Stimulated activated CD4-positive, alpha-beta T cell treated with anti-CD3 and anti-CD28 coated beads, Interleukin-2, amount 100 ng/mL, for 48 hours (primary cell): ENCODE results near the gene UCP3.
"Not testable (repeated sequence)": the region's sequence is repeated elsewhere in the genome, so short reads cannot be mapped to it uniquely, and the experiment has no call there.

Experiments used
- DNase-seq, 2 donors: peaks; one replicate each; pipeline ENCODE4 v3.0.0-alpha.2; 2020

Gene UCP3

GRCh38 chr11:73999581-74000306 lies 9.1 kb downstream of the UCP3 start:
- no peak for DNase-seq

GRCh38 chr11:73998846-73999575 lies 9.9 kb downstream of the UCP3 start:
- no peak for DNase-seq

- DNase-seq = no peak
Measured at GRCh38 chr11:73997120-73997770, 11.6 kb downstream of the UCP3 start.

- DNase-seq = no peak
Measured at GRCh38 chr11:73996161-73996747, 12.6 kb downstream of the UCP3 start.

GRCh38 chr11:73995731-73996130 lies 13.2 kb downstream of the UCP3 start:
- DNase-seq = no peak

- no peak for DNase-seq
Measured at GRCh38 chr11:73995247-73995646, 13.6 kb downstream of the UCP3 start.

- no peak for DNase-seq
Measured at GRCh38 chr11:73991471-73992006, 17.3 kb downstream of the UCP3 start.

GRCh38 chr11:73990730-73991129 lies 18.2 kb downstream of the UCP3 start:
- DNase-seq = no peak

GRCh38 chr11:73989156-73989555 lies 19.7 kb downstream of the UCP3 start:
- no peak for DNase-seq

GRCh38 chr11:73988227-73988626 lies 20.7 kb downstream of the UCP3 start:
- DNase-seq = no peak

- not testable (repeated sequence) for DNase-seq
Measured at GRCh38 chr11:73985661-73986060, 23.2 kb downstream of the UCP3 start.

- no peak for DNase-seq
Measured at GRCh38 chr11:73983741-73984538, 24.9 kb downstream of the UCP3 start.

GRCh38 chr11:73982990-73983740 lies 25.7 kb downstream of the UCP3 start:
- DNase-seq = peak; percentile 87 to 89

- peak; percentile 81 to 87 for DNase-seq
Measured at GRCh38 chr11:73982595-73982989, 26.3 kb downstream of the UCP3 start, which contains the start of gene UCP2. Gene UCP2, minus strand, starts transcription at chr11:73982843. Its CDS starts 4,465 bp downstream, at chr11:73978378.

GRCh38 chr11:73981051-73981805 lies 27.7 kb downstream of the UCP3 start:
- DNase-seq = no peak

GRCh38 chr11:73980001-73980961 lies 28.6 kb downstream of the UCP3 start:
- no peak for DNase-seq

GRCh38 chr11:73978576-73979086 lies 30.3 kb downstream of the UCP3 start:
- DNase-seq = no peak

- no peak for DNase-seq
Measured at GRCh38 chr11:73977856-73978519, 30.9 kb downstream of the UCP3 start.
